Sigmoid colon (tissue), 7 donors: ENCODE measurements around the gene USP16. TPM values are rescaled to one million over a fixed set of nuclear protein-coding genes. Genes with fewer than 3 reads are reported as not detected.
"Not testable (repeated sequence)": the region's sequence is repeated elsewhere in the genome, so short reads cannot be mapped to it uniquely, and the experiment has no call there.

Experiments used
- DNase-seq: peaks from one replicate; pipeline ENCODE4 v3.0.0-alpha.2; 2019
- H3K27ac ChIP-seq, 4 donors: fragments of 200-600 bp; sonication (generic); one replicate each; pipeline ENCODE4 v1.5.1; 2016 to 2019; ENCODE audit warnings: mild to moderate bottlenecking in 1 of 4
- H3K27me3 ChIP-seq, 3 donors: fragments of 200-600 bp; sonication (generic); one replicate each; pipeline ENCODE4 v1.5.1; 2019; ENCODE audit warnings: mild to moderate bottlenecking in 1 of 3
- H3K36me3 ChIP-seq, 4 donors: fragments of 200-600 bp; sonication (generic); one replicate each; pipeline ENCODE4 v1.5.1; 2016 to 2019
- H3K4me1 ChIP-seq, 4 donors: fragments of 200-600 bp; sonication (generic); one replicate each; pipeline ENCODE4 v1.5.1; 2017 to 2019
- H3K4me3 ChIP-seq, 4 donors: fragments of 200-600 bp; sonication (generic); one replicate each; pipeline ENCODE4 v1.5.1; 2017 to 2019; ENCODE audit warnings: mild to moderate bottlenecking in 2 of 4, moderate library complexity in 1 of 4
- H3K9me3 ChIP-seq, 4 donors: fragments of 200-600 bp in 3 of 4; sonication (generic) in 3 of 4; one replicate each; pipeline versions ENCODE4 v1.5.1 to v1.6.1; 2013 to 2019
- EP300 ChIP-seq, 4 donors: sonication (generic); formaldehyde crosslinking; IDR thresholded peaks; one replicate each; pipeline ENCODE4 v1.6.1; 2017; ENCODE audit warnings: antibody characterized with exemption in 4 of 4
- POLR2A ChIP-seq, 2 donors: fragments of 450-650 bp; IDR thresholded peaks; one replicate each; pipeline ENCODE4 v1.6.1; 2016; ENCODE audit warnings: antibody characterized with exemption in 2 of 2, mild to moderate bottlenecking in 2 of 2, moderate library complexity in 2 of 2
- POLR2AphosphoS5 ChIP-seq, 4 donors: sonication (generic); formaldehyde crosslinking; IDR thresholded peaks; one replicate each; pipeline ENCODE4 v1.6.1; 2017; ENCODE audit warnings: antibody characterized with exemption in 4 of 4
- WGBS, 2 donors: extraction: QIAGEN DNeasy Blood & Tissue Kit; methylation state at CpG; one replicate each; pipeline ENCODE4 v1.1.7; 2013; 5-methylcytosine and 5-hydroxymethylcytosine counted together
- intact Hi-C: fragments of 100-400 bp; cut with DNase I; formaldehyde crosslinking; loops from one replicate; pipeline ENCODE4 v1.15.1; 2023
- polyA plus RNA-seq, 3 donors: library from polyadenylated mRNA; stranded (reverse); fragments of 200-250 nt; gene quantifications; one replicate each; pipeline ENCODE4 v1.2.3, GENCODE V29; 2013
- total RNA-seq, 4 donors: library from RNA; depleted of rRNA; stranded (reverse); fragments of >200 nt; gene quantifications; one replicate each; pipeline ENCODE4 v1.1.0, GENCODE V29; 2016
- TF ChIP-seq, protein P1 (sequence below), 4 experiments: fragments of 450-650 bp in 3 of 4; fragments of 200-600 bp in 1 of 4; IDR thresholded peaks; one replicate each; pipeline ENCODE4 v1.5.1; 2016 to 2019; ENCODE audit warnings: antibody characterized with exemption in 4 of 4, mild to moderate bottlenecking in 3 of 4, moderate library complexity in 2 of 4
- donor health status: healthy with polysubstance abuse.
- donor health status: Bipolar disorder and iron deficiency.
- donor health status: healthy.

USP16 gene
- total and polyA plus RNA-seq, 7 donors: 25.3 to 53.5 (median 37.8) TPM

DNA sequence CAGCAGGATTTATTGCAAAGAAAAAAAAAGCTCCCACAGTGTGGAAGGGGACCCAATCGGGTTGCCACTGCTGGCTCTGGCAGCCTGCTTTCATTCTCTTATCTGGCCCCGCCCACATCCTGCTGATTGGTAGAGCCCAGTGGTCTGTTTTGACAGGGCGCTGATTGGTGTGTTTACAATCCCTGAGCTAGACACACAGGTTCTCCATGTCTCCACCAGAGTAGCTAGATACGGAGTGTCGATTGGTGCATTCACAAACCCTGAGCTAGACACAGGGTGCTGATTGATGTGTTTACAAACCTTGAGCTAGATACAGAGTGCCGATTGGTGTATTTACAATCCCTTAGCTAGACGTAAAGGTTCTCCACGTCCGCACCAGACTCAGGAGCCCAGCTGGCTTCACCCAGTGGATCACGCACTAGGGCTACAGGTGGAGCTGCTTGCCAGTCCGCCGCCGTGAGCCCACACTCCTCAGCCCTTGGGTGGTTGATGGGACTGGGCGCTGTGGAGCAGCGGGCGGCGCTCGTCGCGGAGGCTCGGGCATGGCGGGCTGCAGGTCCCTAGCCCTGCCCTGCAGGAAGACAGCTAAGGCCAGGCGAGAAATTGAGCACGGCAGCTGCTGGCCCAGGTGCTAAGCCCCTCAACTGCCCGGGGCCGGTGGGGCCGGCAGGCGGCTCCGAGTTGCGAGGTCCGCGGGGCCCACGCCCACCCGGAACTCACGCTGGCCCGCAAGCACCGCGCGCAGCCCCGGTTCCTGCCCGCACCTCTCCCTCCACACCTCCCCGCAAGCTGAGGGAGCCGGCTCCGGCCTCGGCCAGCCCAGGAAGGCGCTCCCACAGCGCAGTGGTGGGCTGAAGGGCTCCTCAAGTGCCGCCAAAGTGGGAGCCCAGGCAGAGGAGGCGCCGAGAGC, 52.5 kb downstream of the USP16 start:
- TF ChIP-seq POLR2AphosphoS5 (IDR thresholded peaks at IDR 0.05) (peak; percentile 27 to 79 (median 65)), POLR2A (IDR thresholded peaks at IDR 0.05) (peak; percentile 12 to 14)
- intact Hi-C loops, H3K9me3 ChIP-seq, H3K27me3 ChIP-seq, H3K36me3 ChIP-seq: not testable (repeated sequence)
- peak overlapping the region; percentile 86 to 95 (median 89) for H3K27ac ChIP-seq
- peak overlapping the region; percentile 40 to 67 (median 60) for H3K4me3 ChIP-seq
- WGBS, 2 donors: 31 to 56% methylated on average over 50 of the region's 50 CpGs
- DNase-seq: peak; percentile 84
- peaks cover 0 to 14% (median 11%) of the 10 kb centered on the region in 4 donors for H3K4me1 ChIP-seq

DNA sequence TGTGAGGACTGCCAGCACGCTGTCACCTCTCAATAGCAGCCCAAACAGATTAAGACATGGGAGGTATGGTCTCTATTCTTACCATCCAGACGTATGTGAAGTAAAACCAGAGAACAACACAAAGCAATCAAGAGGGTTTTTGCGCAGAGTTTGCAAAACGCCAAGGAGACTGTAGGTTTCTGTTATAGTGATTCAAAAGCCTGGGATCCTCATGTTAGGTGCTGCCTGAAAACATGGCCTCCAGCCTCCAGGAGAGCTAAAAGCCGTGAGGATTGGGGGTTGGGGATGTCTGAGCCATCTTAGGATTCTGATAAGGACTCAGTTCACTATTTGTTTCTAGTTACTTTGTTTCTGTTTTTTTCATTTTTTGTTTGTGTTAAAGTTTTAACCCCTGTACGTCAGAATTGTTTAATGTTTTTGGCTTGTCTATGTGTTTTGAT, 53.2 kb downstream of the USP16 start:
- Histone ChIP-seq H3K4me3 (peak overlapping the region; percentile 40 to 67 (median 60)), H3K27me3 (no peaks in the 10 kb centered on the region), H3K36me3 (no peaks in the 10 kb centered on the region), H3K27ac (peak overlapping the region; percentile 86 to 95 (median 89)), H3K9me3 (no peaks in the 10 kb centered on the region), H3K4me1 (peaks cover 0 to 8% (median 4%) of the 10 kb centered on the region in 4 donors)
- intact Hi-C loops: no loop called here
- TF ChIP-seq POLR2AphosphoS5 (IDR thresholded peaks at IDR 0.05): no peak
- 27 to 57% methylated on average over 6 of the region's 6 CpGs for WGBS, 2 donors
- DNase-seq: no peak

DNA sequence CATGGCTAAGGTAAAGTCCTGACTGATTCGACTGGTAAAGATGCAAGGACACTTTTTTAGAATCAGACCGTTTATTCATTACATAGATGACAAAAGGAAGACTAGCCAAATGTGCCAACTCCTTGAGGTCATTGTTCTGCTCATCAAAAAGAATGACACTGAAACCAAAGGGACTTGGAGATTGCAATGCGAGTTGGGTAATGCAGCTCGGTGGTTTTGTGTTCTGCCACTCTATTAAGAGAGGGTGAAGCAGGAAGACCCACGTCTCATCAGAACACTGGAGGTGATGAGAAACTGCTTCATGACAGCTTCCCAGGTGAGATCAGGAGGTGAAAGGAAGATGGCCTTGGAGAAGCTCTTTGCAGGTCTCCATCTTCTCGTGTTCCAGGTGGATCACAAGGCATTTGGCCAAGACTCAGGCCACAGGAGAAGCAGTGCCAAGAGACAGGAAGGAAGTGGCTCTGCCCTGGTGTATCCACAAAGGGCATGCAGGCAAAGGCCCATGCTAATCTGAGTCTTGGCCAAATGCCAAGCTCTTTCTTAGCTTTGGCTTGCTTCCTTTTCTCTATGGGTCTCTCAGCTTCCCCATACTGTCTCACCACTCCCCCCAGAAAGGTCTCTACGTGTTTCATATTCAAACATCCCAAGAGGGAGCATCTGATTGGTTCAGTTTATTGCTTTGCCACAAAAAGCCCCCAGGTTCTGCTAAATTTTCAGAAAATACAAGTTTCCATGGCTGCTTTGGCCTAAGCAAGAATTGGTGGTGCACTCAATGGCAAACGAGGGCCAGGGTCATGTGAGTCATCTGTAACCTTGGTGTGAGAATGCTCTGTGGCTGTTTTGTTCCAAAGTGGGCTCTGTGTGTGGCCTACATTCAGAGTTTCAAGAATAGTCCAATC, 54.6 kb downstream of the USP16 start:
- DNase-seq: no peak
- intact Hi-C loops: no loop called here
- Histone ChIP-seq H3K27ac (no peak overlapping the region), H3K36me3 (no peaks in the 10 kb centered on the region), H3K9me3 (no peaks in the 10 kb centered on the region), H3K4me3 (no peak overlapping the region), H3K4me1 (peaks cover 0 to 3% (median 1%) of the 10 kb centered on the region in 4 donors), H3K27me3 (no peaks in the 10 kb centered on the region)
- 59 to 74% methylated on average over 8 of the region's 8 CpGs for WGBS, 2 donors
- TF ChIP-seq POLR2AphosphoS5 (IDR thresholded peaks at IDR 0.05) (no peak), EP300 (IDR thresholded peaks at IDR 0.05) (no peak)
- TF ChIP-seq, protein P1, sequence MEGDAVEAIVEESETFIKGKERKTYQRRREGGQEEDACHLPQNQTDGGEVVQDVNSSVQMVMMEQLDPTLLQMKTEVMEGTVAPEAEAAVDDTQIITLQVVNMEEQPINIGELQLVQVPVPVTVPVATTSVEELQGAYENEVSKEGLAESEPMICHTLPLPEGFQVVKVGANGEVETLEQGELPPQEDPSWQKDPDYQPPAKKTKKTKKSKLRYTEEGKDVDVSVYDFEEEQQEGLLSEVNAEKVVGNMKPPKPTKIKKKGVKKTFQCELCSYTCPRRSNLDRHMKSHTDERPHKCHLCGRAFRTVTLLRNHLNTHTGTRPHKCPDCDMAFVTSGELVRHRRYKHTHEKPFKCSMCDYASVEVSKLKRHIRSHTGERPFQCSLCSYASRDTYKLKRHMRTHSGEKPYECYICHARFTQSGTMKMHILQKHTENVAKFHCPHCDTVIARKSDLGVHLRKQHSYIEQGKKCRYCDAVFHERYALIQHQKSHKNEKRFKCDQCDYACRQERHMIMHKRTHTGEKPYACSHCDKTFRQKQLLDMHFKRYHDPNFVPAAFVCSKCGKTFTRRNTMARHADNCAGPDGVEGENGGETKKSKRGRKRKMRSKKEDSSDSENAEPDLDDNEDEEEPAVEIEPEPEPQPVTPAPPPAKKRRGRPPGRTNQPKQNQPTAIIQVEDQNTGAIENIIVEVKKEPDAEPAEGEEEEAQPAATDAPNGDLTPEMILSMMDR (IDR thresholded peaks at IDR 0.05): no peak

DNA sequence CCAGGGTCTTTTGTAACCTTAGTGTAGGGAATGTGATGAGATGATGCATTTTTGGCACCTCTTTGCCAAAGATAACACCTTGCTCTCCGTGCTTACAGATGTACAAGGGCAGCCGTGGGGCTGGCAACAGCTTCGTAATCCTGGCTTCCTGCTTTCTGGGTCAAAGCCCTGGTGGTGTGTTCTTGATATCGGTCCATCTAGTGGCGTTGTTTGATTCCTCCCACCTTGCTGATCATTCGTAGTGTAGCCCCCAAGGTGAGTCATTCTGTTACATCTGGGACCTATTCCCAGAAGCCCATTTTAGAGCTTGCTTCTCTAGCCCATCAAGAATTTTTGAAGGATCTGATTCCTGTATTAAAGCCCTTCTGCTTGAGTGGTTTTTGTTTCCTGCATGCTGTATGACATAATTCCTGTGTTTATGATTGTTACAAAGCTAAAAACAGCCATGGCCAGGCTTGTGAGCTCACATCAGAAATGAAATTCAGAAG, 56.0 kb downstream of the USP16 start:
- Histone ChIP-seq H3K27me3 (no peaks in the 10 kb centered on the region), H3K4me3 (no peak overlapping the region), H3K9me3 (no peaks in the 10 kb centered on the region), H3K36me3 (no peaks in the 10 kb centered on the region), H3K27ac (peak overlapping the region in 2 of 4 donors; percentile 13 to 18), H3K4me1 (no peaks in the 10 kb centered on the region)
- WGBS, 2 donors: 61 to 84% methylated on average over 6 of the region's 6 CpGs
- TF ChIP-seq POLR2AphosphoS5 (IDR thresholded peaks at IDR 0.05): no peak
- intact Hi-C loops: no loop called here
- no peak for DNase-seq

DNA sequence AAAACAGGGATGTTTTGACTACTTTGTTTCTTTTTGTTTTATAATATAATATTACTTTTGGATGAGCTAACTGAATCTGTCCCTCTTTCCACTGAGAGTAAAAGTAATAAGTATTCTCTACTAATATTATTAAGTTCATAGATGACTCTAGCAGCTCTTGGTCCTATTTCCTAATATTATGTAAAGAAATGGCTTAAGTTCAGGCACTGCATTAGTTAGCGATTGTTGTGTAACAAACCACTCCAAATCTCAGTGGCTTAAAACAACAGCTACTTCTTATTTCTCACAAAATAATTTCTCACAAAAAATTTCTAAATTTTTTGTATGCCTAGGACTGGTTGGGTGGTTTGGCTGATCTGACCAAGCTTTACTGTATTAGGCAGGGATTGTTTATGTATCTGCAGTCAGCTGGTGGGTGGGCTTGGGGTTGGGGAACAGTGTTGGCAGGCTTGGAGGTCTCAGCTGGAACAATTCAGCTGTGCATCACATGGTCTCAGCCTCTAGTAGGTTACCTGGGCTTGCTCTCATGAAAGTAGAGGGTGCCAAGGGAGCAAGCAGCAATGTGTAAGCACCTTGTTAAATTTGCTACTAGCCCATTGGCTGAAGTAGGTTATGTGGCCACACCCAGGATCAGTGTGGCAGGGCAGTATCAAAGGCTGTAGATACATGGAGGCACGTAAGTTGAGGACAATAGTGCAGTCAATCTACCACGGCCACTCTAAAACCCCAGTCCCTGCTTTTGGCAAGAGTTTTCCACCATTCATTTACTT, 57.8 kb downstream of the USP16 start:
- Histone ChIP-seq H3K4me1 (no peaks in the 10 kb centered on the region), H3K4me3 (no peak overlapping the region), H3K27me3 (no peaks in the 10 kb centered on the region), H3K9me3 (no peaks in the 10 kb centered on the region), H3K36me3 (no peaks in the 10 kb centered on the region), H3K27ac (no peak overlapping the region)
- TF ChIP-seq EP300 (IDR thresholded peaks at IDR 0.05): no peak
- TF ChIP-seq POLR2A (IDR thresholded peaks at IDR 0.05): no peak
- TF ChIP-seq, protein P1 (IDR thresholded peaks at IDR 0.05): no peak
- no peak for TF ChIP-seq POLR2AphosphoS5 (IDR thresholded peaks at IDR 0.05)
- intact Hi-C loops: no loop called here
- WGBS, 2 donors: 59 to 79% methylated on average over 3 of the region's 3 CpGs
- DNase-seq: no peak
